Mesendoderm (in vitro differentiated cells): ENCODE results near the gene PCBP4.

Experiments used
- DNase-seq: peaks from one replicate; pipeline ENCODE4 v3.0.0; 2013
- H2AK5ac ChIP-seq: 2 replicates; pipeline ENCODE4 v1.6.1; 2013; ENCODE audit warnings: low read length, inconsistent platforms
- H2BK120ac ChIP-seq: 2 replicates; pipeline ENCODE4 v1.6.1; 2013; ENCODE audit warnings: low read depth, mild to moderate bottlenecking, low read length, moderate library complexity, mixed read lengths
- H2BK15ac ChIP-seq: replicated peaks from 2 replicates; pipeline ENCODE4 v1.6.1; 2013; ENCODE audit warnings: low read depth, mild to moderate bottlenecking, moderate library complexity
- H2BK5ac ChIP-seq: 2 replicates; pipeline ENCODE4 v1.6.1; 2013; ENCODE audit warnings: low read length, inconsistent platforms
- H3K18ac ChIP-seq: 2 replicates; pipeline ENCODE4 v1.6.1; 2013; ENCODE audit warnings: mild to moderate bottlenecking, low read length, mixed read lengths
- H3K23ac ChIP-seq: one replicate; pipeline ENCODE4 v1.6.1; 2013; ENCODE audit warnings: low read length
- H3K27ac ChIP-seq: 2 replicates; pipeline ENCODE4 v1.5.1; 2013; ENCODE audit warnings: low read depth, mild to moderate bottlenecking, inconsistent platforms, low read length, moderate library complexity
- H3K27me3 ChIP-seq: 2 replicates; pipeline ENCODE4 v1.6.1; 2013; ENCODE audit warnings: low read length, control low read depth, mild to moderate bottlenecking, inconsistent platforms; ENCODE audit not compliant: insufficient read depth, poor library complexity
- H3K36me3 ChIP-seq: 2 replicates; pipeline ENCODE4 v1.6.1; 2013; ENCODE audit warnings: low read length, inconsistent platforms; ENCODE audit not compliant: control insufficient read depth, insufficient read depth
- H3K4ac ChIP-seq: one replicate; pipeline ENCODE4 v1.6.1; 2013; ENCODE audit warnings: low read depth, mild to moderate bottlenecking, low read length, moderate library complexity
- H3K4me1 ChIP-seq: 2 replicates; pipeline ENCODE4 v1.6.1; 2013; ENCODE audit warnings: low read depth, low read length, inconsistent platforms; ENCODE audit not compliant: control insufficient read depth
- H3K4me2 ChIP-seq: 2 replicates; pipeline ENCODE4 v1.6.1; 2013; ENCODE audit warnings: low read length
- H3K4me3 ChIP-seq: 2 replicates; pipeline ENCODE4 v1.5.1; 2013; ENCODE audit warnings: mild to moderate bottlenecking, low read length
- H3K56ac ChIP-seq: one replicate; pipeline ENCODE4 v1.6.1; 2013; ENCODE audit warnings: low read length
- H3K79me1 ChIP-seq: 2 replicates; pipeline ENCODE4 v1.6.1; 2013; ENCODE audit warnings: low read length, inconsistent platforms
- H3K79me2 ChIP-seq: 2 replicates; pipeline ENCODE4 v1.6.1; 2013; ENCODE audit warnings: mild to moderate bottlenecking, low read length; ENCODE audit not compliant: control insufficient read depth, insufficient read depth
- H3K9ac ChIP-seq: 2 replicates; pipeline ENCODE4 v1.6.1; 2013; ENCODE audit warnings: low read length, inconsistent platforms
- H4K5ac ChIP-seq: one replicate; pipeline ENCODE4 v1.6.1; 2013; ENCODE audit warnings: low read length
- H4K8ac ChIP-seq: one replicate; pipeline ENCODE4 v1.6.1; 2013; ENCODE audit warnings: low read depth, mild to moderate bottlenecking, control low read depth, low read length, moderate library complexity
- WGBS: extraction: QIAGEN DNeasy Blood & Tissue Kit; methylation state at CpG from one replicate; pipeline ENCODE4 v1.1.7; 2013; ENCODE audit warnings: low lambda C conversion rate, missing lambda C conversion rate; ENCODE audit not compliant: insufficient coverage; ENCODE audit errors: extremely low coverage; 5-methylcytosine and 5-hydroxymethylcytosine counted together

The PCBP4 gene

GRCh38 chr3:51974277-51974962 lies 7.2 kb upstream of the PCBP4 start:
- Histone ChIP-seq H4K8ac (peak overlapping the region; percentile 69), H3K27me3 (peaks cover 2% of the 10 kb centered on the region), H3K23ac (no peak overlapping the region), H3K79me2 (no peaks in the 10 kb centered on the region), H3K4me1 (peaks cover 7% of the 10 kb centered on the region), H4K5ac (peak overlapping the region; percentile 37), H3K36me3 (no peaks in the 10 kb centered on the region), H3K79me1 (no peaks in the 10 kb centered on the region), H2BK5ac (no peak overlapping the region), H3K27ac (no peak overlapping the region), H3K4me2 (peak overlapping the region; percentile 26), H3K4me3 (no peak overlapping the region), H3K56ac (peak overlapping the region; percentile 82), H3K9ac (peak overlapping the region; percentile 63), H3K4ac (peak overlapping the region; percentile 56), H2AK5ac (no peak overlapping the region), H3K18ac (peak overlapping the region; percentile 34), H2BK15ac (no peak overlapping the region), H2BK120ac (no peak overlapping the region)
- WGBS, result no CpG with 5 or more reads among the region's 30 CpGs
- no peak for DNase-seq

- no peak overlapping the region for H4K8ac ChIP-seq
- H3K36me3 ChIP-seq, result no peaks in the 10 kb centered on the region
- H3K56ac ChIP-seq, result no peak overlapping the region
- peaks cover 16% of the 10 kb centered on the region for H3K4me1 ChIP-seq
- H3K79me1 ChIP-seq, result peaks cover 4% of the 10 kb centered on the region
- H3K18ac ChIP-seq, result no peak overlapping the region
- no peak overlapping the region for H3K23ac ChIP-seq
- H2BK120ac ChIP-seq, result no peak overlapping the region
- H3K27me3 ChIP-seq, result peaks cover 2% of the 10 kb centered on the region
- H4K5ac ChIP-seq, result no peak overlapping the region
- H2AK5ac ChIP-seq, result no peak overlapping the region
- WGBS, result no CpG with 5 or more reads among the region's 11 CpGs
- no peaks in the 10 kb centered on the region for H3K79me2 ChIP-seq
- no peak overlapping the region for H2BK5ac ChIP-seq
- H3K9ac ChIP-seq, result no peak overlapping the region
- no peak overlapping the region for H3K4ac ChIP-seq
- no peak overlapping the region for H3K4me2 ChIP-seq
- H3K27ac ChIP-seq, result no peak overlapping the region
- no peak overlapping the region for H3K4me3 ChIP-seq
- no peak overlapping the region for H2BK15ac ChIP-seq
- DNase-seq, result no peak
These were observed 4.1 kb upstream of the PCBP4 start for GRCh38 chr3:51971350-51971749.

- Histone ChIP-seq H3K79me1 (peaks cover 5% of the 10 kb centered on the region), H4K5ac (no peak overlapping the region), H2BK120ac (no peak overlapping the region), H3K56ac (peak overlapping the region; percentile 6), H3K23ac (no peak overlapping the region), H3K36me3 (no peaks in the 10 kb centered on the region), H2BK5ac (no peak overlapping the region), H3K9ac (no peak overlapping the region), H4K8ac (no peak overlapping the region), H3K4me2 (no peak overlapping the region), H3K4ac (no peak overlapping the region), H3K4me3 (no peak overlapping the region), H3K79me2 (no peaks in the 10 kb centered on the region), H2AK5ac (no peak overlapping the region), H2BK15ac (no peak overlapping the region), H3K4me1 (peaks cover 20% of the 10 kb centered on the region), H3K18ac (no peak overlapping the region), H3K27me3 (peaks cover 2% of the 10 kb centered on the region), H3K27ac (no peak overlapping the region)
- DNase-seq, result no peak
- no CpG with 5 or more reads among the region's 6 CpGs for WGBS
These were observed 3.5 kb upstream of the PCBP4 start for GRCh38 chr3:51970606-51971300.

GRCh38 chr3:51969841-51970240 lies 2.6 kb upstream of the PCBP4 start:
- no peaks in the 10 kb centered on the region for H3K27me3 ChIP-seq
- no peak overlapping the region for H4K8ac ChIP-seq
- no peak overlapping the region for H3K4me3 ChIP-seq
- no peak overlapping the region for H3K56ac ChIP-seq
- H3K4ac ChIP-seq, result no peak overlapping the region
- H3K4me1 ChIP-seq, result peaks cover 15% of the 10 kb centered on the region
- no peak overlapping the region for H3K9ac ChIP-seq
- no peak overlapping the region for H4K5ac ChIP-seq
- H3K79me1 ChIP-seq, result peaks cover 6% of the 10 kb centered on the region
- no peak overlapping the region for H3K23ac ChIP-seq
- no peak overlapping the region for H2BK5ac ChIP-seq
- H3K27ac ChIP-seq, result no peak overlapping the region
- H3K36me3 ChIP-seq, result no peaks in the 10 kb centered on the region
- no peaks in the 10 kb centered on the region for H3K79me2 ChIP-seq
- DNase-seq, result no peak
- no peak overlapping the region for H2BK15ac ChIP-seq
- H2BK120ac ChIP-seq, result no peak overlapping the region
- H3K18ac ChIP-seq, result no peak overlapping the region
- no peak overlapping the region for H3K4me2 ChIP-seq
- H2AK5ac ChIP-seq, result no peak overlapping the region
- WGBS, result no CpG with 5 or more reads among the region's 4 CpGs

- Histone ChIP-seq H3K18ac (no peak overlapping the region), H2BK120ac (no peak overlapping the region), H3K4ac (peak overlapping the region; percentile 0), H3K27ac (no peak overlapping the region), H3K4me1 (peaks cover 13% of the 10 kb centered on the region), H2BK15ac (no peak overlapping the region), H3K36me3 (no peaks in the 10 kb centered on the region), H4K5ac (no peak overlapping the region), H3K79me1 (peaks cover 6% of the 10 kb centered on the region), H3K56ac (peak overlapping the region; percentile 75), H4K8ac (no peak overlapping the region), H3K23ac (no peak overlapping the region), H3K4me2 (no peak overlapping the region), H3K79me2 (no peaks in the 10 kb centered on the region), H3K9ac (peak overlapping the region; percentile 38), H2AK5ac (no peak overlapping the region), H3K27me3 (no peaks in the 10 kb centered on the region), H2BK5ac (no peak overlapping the region), H3K4me3 (no peak overlapping the region)
- DNase-seq, result no peak
- no CpG with 5 or more reads among the region's 6 CpGs for WGBS
These were observed 1.8 kb upstream of the PCBP4 start for GRCh38 chr3:51968883-51969678.
